HCT116 (cell line): ENCODE results near the gene NMUR1.

Experiments
- EZH2 ChIP-seq: fragments of 200-600 bp; sonication (generic); IDR thresholded peaks from 2 replicates; pipeline ENCODE4 v1.6.1; 2017; ENCODE audit warnings: antibody characterized with exemption, mixed run types
- EZH2phosphoT487 ChIP-seq: fragments of 200-600 bp; IDR thresholded peaks from 2 replicates; pipeline ENCODE4 v1.6.1; 2018; ENCODE audit warnings: antibody characterized with exemption, borderline replicate concordance
- JUND ChIP-seq: IDR thresholded peaks from 2 replicates; pipeline ENCODE4 v1.6.1; 2012
- POLR2A ChIP-seq: IDR thresholded peaks from 2 replicates; pipeline ENCODE4 v1.7.0; 2011; ENCODE audit warnings: borderline replicate concordance; ENCODE audit not compliant: insufficient read depth, insufficient read length; ENCODE audit errors: extremely low read depth
- POLR2AphosphoS5 ChIP-seq: IDR thresholded peaks from 2 replicates; pipeline ENCODE4 v1.6.1; 2011; ENCODE audit warnings: mild to moderate bottlenecking, low read depth, low read length, moderate library complexity
- SIN3A ChIP-seq: IDR thresholded peaks from 2 replicates; pipeline ENCODE4 v1.6.1; 2012; ENCODE audit warnings: low read depth
- TF ChIP-seq, protein P1 (sequence below): IDR thresholded peaks from 2 replicates; pipeline ENCODE4 v1.6.1; 2012
- TF ChIP-seq, protein P2 (sequence below), 3 experiments: fragments of 200-600 bp in 1 of 3; sonication (generic) in 1 of 3; IDR thresholded peaks in 2 of 3; conservative IDR thresholded peaks in 1 of 3; 2 replicates each; pipeline ENCODE4 v1.5.1; 2012 to 2017; ENCODE audit warnings: low read depth in 2 of 3, low read length in 2 of 3, antibody characterized with exemption in 1 of 3, borderline replicate concordance in 1 of 3, control low read depth in 1 of 3, mild to moderate bottlenecking in 1 of 3, mixed read lengths in 1 of 3, mixed run types in 1 of 3, moderate library complexity in 1 of 3; ENCODE audit not compliant: insufficient read depth in 1 of 3

DNA sequence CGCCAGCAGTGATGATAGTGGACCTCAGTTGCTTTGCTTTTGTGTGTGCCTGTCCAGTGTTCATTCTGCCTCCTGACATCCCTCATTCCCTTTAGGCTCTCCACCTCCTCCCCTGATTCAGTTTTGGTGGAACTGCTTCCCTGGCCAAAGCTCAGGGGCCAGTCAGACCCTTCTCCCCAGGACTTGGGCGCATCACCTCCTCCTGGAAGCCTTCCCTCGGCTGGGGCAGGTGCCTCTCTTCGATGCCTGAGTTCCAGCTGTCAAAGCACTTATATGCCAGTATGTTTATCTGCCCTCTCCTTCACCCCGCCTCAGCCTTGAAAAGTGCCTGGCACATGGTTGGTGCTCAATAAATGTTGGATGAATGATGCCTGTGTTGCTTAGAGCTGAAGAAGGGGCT, 11.5 kb downstream of the NMUR1 start:
- TF ChIP-seq, protein P1, sequence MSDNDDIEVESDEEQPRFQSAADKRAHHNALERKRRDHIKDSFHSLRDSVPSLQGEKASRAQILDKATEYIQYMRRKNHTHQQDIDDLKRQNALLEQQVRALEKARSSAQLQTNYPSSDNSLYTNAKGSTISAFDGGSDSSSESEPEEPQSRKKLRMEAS = no peak
- no peak for TF ChIP-seq POLR2A
- TF ChIP-seq, protein P2, sequence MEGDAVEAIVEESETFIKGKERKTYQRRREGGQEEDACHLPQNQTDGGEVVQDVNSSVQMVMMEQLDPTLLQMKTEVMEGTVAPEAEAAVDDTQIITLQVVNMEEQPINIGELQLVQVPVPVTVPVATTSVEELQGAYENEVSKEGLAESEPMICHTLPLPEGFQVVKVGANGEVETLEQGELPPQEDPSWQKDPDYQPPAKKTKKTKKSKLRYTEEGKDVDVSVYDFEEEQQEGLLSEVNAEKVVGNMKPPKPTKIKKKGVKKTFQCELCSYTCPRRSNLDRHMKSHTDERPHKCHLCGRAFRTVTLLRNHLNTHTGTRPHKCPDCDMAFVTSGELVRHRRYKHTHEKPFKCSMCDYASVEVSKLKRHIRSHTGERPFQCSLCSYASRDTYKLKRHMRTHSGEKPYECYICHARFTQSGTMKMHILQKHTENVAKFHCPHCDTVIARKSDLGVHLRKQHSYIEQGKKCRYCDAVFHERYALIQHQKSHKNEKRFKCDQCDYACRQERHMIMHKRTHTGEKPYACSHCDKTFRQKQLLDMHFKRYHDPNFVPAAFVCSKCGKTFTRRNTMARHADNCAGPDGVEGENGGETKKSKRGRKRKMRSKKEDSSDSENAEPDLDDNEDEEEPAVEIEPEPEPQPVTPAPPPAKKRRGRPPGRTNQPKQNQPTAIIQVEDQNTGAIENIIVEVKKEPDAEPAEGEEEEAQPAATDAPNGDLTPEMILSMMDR (IDR thresholded peaks at IDR 0.05 in 2 of 3, conservative IDR thresholded peaks at IDR 0.05 in 1 of 3; ENCODE audit: borderline replicate concordance in 1 of 3, insufficient read depth in 1 of 3, low read depth in 2 of 3, low read length in 2 of 3) = no peak
- no peak for TF ChIP-seq POLR2AphosphoS5
- no peak for TF ChIP-seq EZH2phosphoT487
- no peak for TF ChIP-seq JUND
- TF ChIP-seq EZH2 = no peak
- TF ChIP-seq SIN3A = no peak
